Loucy (cell line): ENCODE data around the gene VWA8.

Experiments
- H2AFZ ChIP-seq: fragments of 200-600 bp; sonication (generic); 2 replicates; pipeline ENCODE4 v1.6.0; 2016; ENCODE audit warnings: antibody characterized with exemption, mild to moderate bottlenecking, low read length, moderate library complexity
- H3F3A ChIP-seq: fragments of 200-600 bp; 2 replicates; pipeline ENCODE4 v1.6.0; 2016; ENCODE audit warnings: antibody characterized with exemption, low read depth, mild to moderate bottlenecking
- H3K27me3 ChIP-seq: fragments of 200-600 bp; sonication (generic); 2 replicates; pipeline ENCODE4 v1.6.1; 2014; ENCODE audit warnings: low read length, mild to moderate bottlenecking; ENCODE audit not compliant: insufficient read depth, poor library complexity, severe bottlenecking
- H3K36me3 ChIP-seq: fragments of 200-600 bp; sonication (generic); 2 replicates; pipeline ENCODE4 v1.6.1; 2016; ENCODE audit warnings: low read length; ENCODE audit not compliant: insufficient read depth
- H3K4me1 ChIP-seq: fragments of 200-600 bp; sonication (generic); 2 replicates; pipeline ENCODE4 v1.5.1; 2014; ENCODE audit warnings: low read length, mild to moderate bottlenecking; ENCODE audit not compliant: insufficient read depth, poor library complexity, severe bottlenecking
- H3K4me2 ChIP-seq: fragments of 200-600 bp; sonication (generic); 2 replicates; pipeline ENCODE4 v1.6.0; 2014; ENCODE audit warnings: antibody characterized with exemption, low read length, low read depth, mild to moderate bottlenecking; ENCODE audit not compliant: poor library complexity, severe bottlenecking
- H3K4me3 ChIP-seq: fragments of 200-600 bp; sonication (generic); 2 replicates; pipeline ENCODE4 v1.5.1; 2014; ENCODE audit warnings: low read length, mild to moderate bottlenecking, mixed read lengths; ENCODE audit not compliant: poor library complexity, severe bottlenecking
- H3K79me2 ChIP-seq: fragments of 200-600 bp; sonication (generic); 2 replicates; pipeline ENCODE4 v1.6.1; 2014; ENCODE audit warnings: low read length; ENCODE audit not compliant: insufficient read depth
- H3K9ac ChIP-seq: fragments of 200-600 bp; sonication (generic); 2 replicates; pipeline ENCODE4 v1.6.0; 2014; ENCODE audit warnings: mild to moderate bottlenecking, low read depth, low read length, moderate library complexity; ENCODE audit not compliant: poor library complexity, severe bottlenecking
- H3K9me2 ChIP-seq: fragments of 200-600 bp; sonication (generic); replicated peaks from 2 replicates; pipeline ENCODE4 v1.6.1; 2016; ENCODE audit warnings: low read depth, low read length, mixed read lengths
- H3K9me3 ChIP-seq: fragments of 200-600 bp; sonication (generic); 2 replicates; pipeline ENCODE4 v1.6.1; 2014; ENCODE audit warnings: mild to moderate bottlenecking, antibody characterized with exemption, low read length, low read depth; ENCODE audit not compliant: insufficient read depth
- H4K20me1 ChIP-seq: fragments of 200-600 bp; sonication (generic); 2 replicates; pipeline ENCODE4 v1.6.0; 2014; ENCODE audit warnings: antibody characterized with exemption, low read length, mild to moderate bottlenecking; ENCODE audit not compliant: insufficient read depth, poor library complexity, severe bottlenecking
- EZH2phosphoT487 ChIP-seq: fragments of 200-600 bp; IDR thresholded peaks from 2 replicates; pipeline ENCODE4 v1.6.1; 2018; ENCODE audit warnings: antibody characterized with exemption, mild to moderate bottlenecking, moderate library complexity, borderline replicate concordance
- TF ChIP-seq, protein P1 (sequence below): fragments of 200-600 bp; sonication (generic); conservative IDR thresholded peaks from 2 replicates; pipeline ENCODE4 v1.5.1; 2014; ENCODE audit warnings: mild to moderate bottlenecking, antibody characterized with exemption, low read length

The VWA8 gene

DNA sequence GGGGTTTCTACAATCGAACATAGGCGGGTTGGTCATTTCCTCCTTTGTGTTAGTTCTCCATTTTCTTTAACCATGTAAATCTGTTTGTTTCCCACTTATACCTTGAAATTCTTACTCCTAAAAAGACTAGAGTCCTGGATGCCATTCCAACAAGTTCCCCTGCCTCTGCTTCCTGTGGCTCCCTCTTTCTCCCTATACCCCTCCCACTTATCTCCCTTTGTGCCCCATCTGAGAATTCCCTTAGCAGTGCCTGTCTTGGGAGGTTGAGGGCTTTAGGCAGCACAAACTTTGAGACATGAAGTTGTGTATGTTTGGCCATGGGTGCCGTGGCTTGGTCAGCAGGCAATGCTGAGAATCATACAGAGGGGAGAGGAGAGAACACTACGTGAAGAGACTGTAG is 327.1 kb downstream of the VWA8 start:
- TF ChIP-seq, protein P1, sequence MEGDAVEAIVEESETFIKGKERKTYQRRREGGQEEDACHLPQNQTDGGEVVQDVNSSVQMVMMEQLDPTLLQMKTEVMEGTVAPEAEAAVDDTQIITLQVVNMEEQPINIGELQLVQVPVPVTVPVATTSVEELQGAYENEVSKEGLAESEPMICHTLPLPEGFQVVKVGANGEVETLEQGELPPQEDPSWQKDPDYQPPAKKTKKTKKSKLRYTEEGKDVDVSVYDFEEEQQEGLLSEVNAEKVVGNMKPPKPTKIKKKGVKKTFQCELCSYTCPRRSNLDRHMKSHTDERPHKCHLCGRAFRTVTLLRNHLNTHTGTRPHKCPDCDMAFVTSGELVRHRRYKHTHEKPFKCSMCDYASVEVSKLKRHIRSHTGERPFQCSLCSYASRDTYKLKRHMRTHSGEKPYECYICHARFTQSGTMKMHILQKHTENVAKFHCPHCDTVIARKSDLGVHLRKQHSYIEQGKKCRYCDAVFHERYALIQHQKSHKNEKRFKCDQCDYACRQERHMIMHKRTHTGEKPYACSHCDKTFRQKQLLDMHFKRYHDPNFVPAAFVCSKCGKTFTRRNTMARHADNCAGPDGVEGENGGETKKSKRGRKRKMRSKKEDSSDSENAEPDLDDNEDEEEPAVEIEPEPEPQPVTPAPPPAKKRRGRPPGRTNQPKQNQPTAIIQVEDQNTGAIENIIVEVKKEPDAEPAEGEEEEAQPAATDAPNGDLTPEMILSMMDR = no peak
- Histone ChIP-seq H3K36me3 (no peaks in the 10 kb centered on the region), H3K9me2 (no peaks in the 10 kb centered on the region), H3K79me2 (no peaks in the 10 kb centered on the region), H3K4me2 (no peak overlapping the region), H2AFZ (no peak overlapping the region), H3K27me3 (no peaks in the 10 kb centered on the region), H3K4me1 (no peaks in the 10 kb centered on the region), H4K20me1 (no peaks in the 10 kb centered on the region), H3F3A (no peaks in the 10 kb centered on the region), H3K4me3 (no peak overlapping the region), H3K9ac (no peak overlapping the region), H3K9me3 (no peaks in the 10 kb centered on the region)

DNA sequence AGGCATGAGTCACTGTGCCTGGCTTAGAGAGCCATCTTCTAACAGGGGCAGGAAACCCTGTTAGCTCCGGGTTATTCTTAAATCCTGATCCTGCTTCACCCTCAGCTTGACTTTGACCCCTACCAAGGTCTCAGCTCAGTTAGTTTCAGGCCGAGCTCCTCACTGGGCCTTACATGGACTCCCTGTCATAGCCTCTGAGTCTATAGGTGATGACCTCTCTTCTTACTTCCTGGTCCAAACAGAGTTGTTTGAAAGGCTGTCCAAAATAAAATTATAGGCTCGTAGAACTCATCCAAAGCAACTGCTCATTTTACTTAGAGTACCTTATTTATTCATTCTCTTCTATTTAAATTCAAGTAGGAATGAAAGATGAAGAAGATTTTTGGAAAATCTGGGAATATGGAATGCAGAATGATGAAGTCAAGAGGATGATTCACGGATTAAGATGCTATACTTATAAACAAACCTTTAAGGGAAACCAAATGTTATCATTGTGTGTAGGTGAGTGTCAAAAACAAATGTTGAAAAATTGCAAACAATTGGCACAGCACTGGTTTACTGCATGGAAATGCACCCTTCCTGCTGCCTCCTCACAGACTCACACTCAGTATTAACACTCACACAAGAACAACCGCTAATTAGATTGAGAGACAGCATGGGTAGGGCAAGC is 329.5 kb downstream of the VWA8 start:
- Histone ChIP-seq H3K36me3 (no peaks in the 10 kb centered on the region), H3K4me3 (no peak overlapping the region), H2AFZ (no peak overlapping the region), H3K4me1 (no peaks in the 10 kb centered on the region), H3K4me2 (no peak overlapping the region), H3K9ac (no peak overlapping the region), H4K20me1 (no peaks in the 10 kb centered on the region), H3K27me3 (no peaks in the 10 kb centered on the region), H3K9me2 (no peaks in the 10 kb centered on the region), H3K9me3 (no peaks in the 10 kb centered on the region), H3K79me2 (no peaks in the 10 kb centered on the region), H3F3A (no peaks in the 10 kb centered on the region)
- no peak for TF ChIP-seq EZH2phosphoT487
- TF ChIP-seq, protein P1 = no peak

DNA sequence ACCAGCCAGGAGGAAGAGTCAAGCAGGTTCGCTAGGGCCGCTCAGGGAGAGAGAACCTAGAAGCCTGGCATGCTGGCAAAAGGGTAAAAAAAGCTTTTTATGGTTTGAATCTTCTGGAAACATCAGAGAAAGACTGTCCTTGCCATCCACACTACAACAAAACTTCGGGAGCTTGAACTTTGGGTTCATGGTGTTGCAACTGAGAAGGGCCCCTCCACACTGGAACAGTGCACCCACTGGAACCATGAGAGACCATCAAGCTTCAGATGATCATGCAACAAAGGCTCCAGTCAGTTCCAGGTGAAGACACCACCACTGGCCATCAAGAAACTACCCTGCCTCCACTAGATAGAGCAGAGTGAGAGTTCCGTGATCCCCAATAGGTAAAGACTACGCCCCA is 333.5 kb downstream of the VWA8 start:
- TF ChIP-seq EZH2phosphoT487 = no peak
- TF ChIP-seq, protein P1 = no peak
- Histone ChIP-seq H3K36me3 (no peaks in the 10 kb centered on the region), H3K4me1 (no peaks in the 10 kb centered on the region), H4K20me1 (no peaks in the 10 kb centered on the region), H2AFZ (no peak overlapping the region), H3K27me3 (no peaks in the 10 kb centered on the region), H3K9me2 (no peaks in the 10 kb centered on the region), H3K9me3 (no peaks in the 10 kb centered on the region), H3F3A (no peaks in the 10 kb centered on the region), H3K9ac (no peak overlapping the region), H3K4me3 (no peak overlapping the region), H3K4me2 (no peak overlapping the region), H3K79me2 (no peaks in the 10 kb centered on the region)
